ENCODE results near the gene MZB1.

The MZB1 gene

DNA sequence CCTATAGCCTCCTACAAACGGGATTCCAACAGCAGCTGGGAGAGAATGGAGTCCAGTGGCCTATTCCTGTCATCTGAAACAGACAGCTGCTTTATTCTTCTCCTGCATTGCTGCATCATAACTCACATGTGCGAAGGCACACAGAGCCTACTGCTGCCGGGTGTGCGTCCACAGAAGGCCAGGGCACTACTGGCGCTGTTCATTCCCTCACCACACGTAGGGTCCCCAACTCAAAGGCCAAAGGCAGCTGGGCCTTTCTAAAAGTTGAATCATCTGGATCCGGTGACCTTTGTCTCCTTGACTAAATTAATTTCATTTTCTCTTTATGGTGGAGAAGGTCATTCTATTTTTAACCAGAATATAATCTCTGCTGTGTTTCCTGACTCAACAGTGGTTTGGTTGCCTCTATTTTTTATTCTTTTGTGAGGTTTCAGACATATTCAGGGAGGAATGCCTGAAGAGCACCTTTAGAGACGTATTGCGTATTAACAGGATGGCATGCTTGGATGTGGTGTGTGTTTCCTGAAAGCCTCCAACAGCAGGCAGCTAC, 24.9 kb upstream of the MZB1 start:
- no peak for TF ChIP-seq EZH2 (IDR thresholded peaks at IDR 0.05; ENCODE audit: borderline replicate concordance, low read depth, low read length, severe bottlenecking)
- TF ChIP-seq CTCF (IDR thresholded peaks at IDR 0.05; ENCODE audit: borderline replicate concordance, extremely low read depth, low read length, poor library complexity, severe bottlenecking): no peak
- Histone ChIP-seq H3K36me3 (ENCODE audit: insufficient read depth, low read length) (peaks cover 20% of the 10 kb centered on the region; the same call in 1 of the 2 replicates), H3K79me2 (ENCODE audit: insufficient read depth, low read length) (no peaks in the 10 kb centered on the region), H3K4me3 (ENCODE audit: low read depth in 1 of 2, low read length in 2 of 2) (no peak overlapping the region), H3K27me3 (ENCODE audit: insufficient read depth, low read length, poor library complexity) (no peaks in the 10 kb centered on the region), H3K4me1 (ENCODE audit: insufficient read depth, low read length) (peaks cover 27% of the 10 kb centered on the region), H3K9ac (ENCODE audit: low read depth, low read length) (no peak overlapping the region), H3K27ac (ENCODE audit: low read length) (no peak overlapping the region; the same call in 1 of the 2 replicates), H3K9me3 (ENCODE audit: insufficient read depth, low read length, severe bottlenecking) (no peaks in the 10 kb centered on the region), H3K4me2 (ENCODE audit: insufficient read depth, low read length) (no peak overlapping the region), H2AFZ (ENCODE audit: low read depth, low read length) (no peak overlapping the region), H4K20me1 (ENCODE audit: insufficient read depth, low read length) (no peaks in the 10 kb centered on the region)
- no peak for DNase-seq
- ATAC-seq (ENCODE audit: insufficient read depth, low read depth): no peak

- no peak overlapping the region for H2AFZ ChIP-seq (ENCODE audit: low read depth, low read length)
- no peaks in the 10 kb centered on the region for H3K79me2 ChIP-seq (ENCODE audit: insufficient read depth, low read length)
- ATAC-seq (ENCODE audit: insufficient read depth, low read depth) (no peak), DNase-seq (no peak)
- no peak overlapping the region for H3K27ac ChIP-seq (ENCODE audit: low read length)
- H3K9me3 ChIP-seq (ENCODE audit: insufficient read depth, low read length, severe bottlenecking): no peaks in the 10 kb centered on the region
- no peak overlapping the region for H3K4me3 ChIP-seq (ENCODE audit: low read depth in 1 of 2, low read length in 2 of 2)
- H3K9ac ChIP-seq (ENCODE audit: low read depth, low read length): no peak overlapping the region
- TF ChIP-seq CTCF (IDR thresholded peaks at IDR 0.05; ENCODE audit: borderline replicate concordance, extremely low read depth, low read length, poor library complexity, severe bottlenecking) (no peak), EZH2 (IDR thresholded peaks at IDR 0.05; ENCODE audit: borderline replicate concordance, low read depth, low read length, severe bottlenecking) (no peak)
- H3K36me3 ChIP-seq (ENCODE audit: insufficient read depth, low read length): peaks cover 14% of the 10 kb centered on the region; the same call in 1 of the 2 replicates
- no peak overlapping the region for H3K4me2 ChIP-seq (ENCODE audit: insufficient read depth, low read length)
- no peaks in the 10 kb centered on the region for H3K27me3 ChIP-seq (ENCODE audit: insufficient read depth, low read length, poor library complexity)
- H4K20me1 ChIP-seq (ENCODE audit: insufficient read depth, low read length): no peaks in the 10 kb centered on the region
- peaks cover 27% of the 10 kb centered on the region for H3K4me1 ChIP-seq (ENCODE audit: insufficient read depth, low read length)
These were observed 24.2 kb upstream of the MZB1 start for GRCh38 chr5:139413963-139414362.

- Histone ChIP-seq H3K9me3 (ENCODE audit: insufficient read depth, low read length, severe bottlenecking) (no peaks in the 10 kb centered on the region), H3K4me2 (ENCODE audit: insufficient read depth, low read length) (no peak overlapping the region), H4K20me1 (ENCODE audit: insufficient read depth, low read length) (no peaks in the 10 kb centered on the region), H3K36me3 (ENCODE audit: insufficient read depth, low read length) (0 out of 2 replicates have a peak, but pooled peaks cover 7% of the 10 kb centered on the region), H3K4me1 (ENCODE audit: insufficient read depth, low read length) (peaks cover 27% of the 10 kb centered on the region), H3K4me3 (ENCODE audit: low read depth in 1 of 2, low read length in 2 of 2) (no peak overlapping the region), H3K27ac (ENCODE audit: low read length) (no peak overlapping the region), H2AFZ (ENCODE audit: low read depth, low read length) (no peak overlapping the region), H3K9ac (ENCODE audit: low read depth, low read length) (no peak overlapping the region), H3K79me2 (ENCODE audit: insufficient read depth, low read length) (no peaks in the 10 kb centered on the region), H3K27me3 (ENCODE audit: insufficient read depth, low read length, poor library complexity) (no peaks in the 10 kb centered on the region)
- TF ChIP-seq CTCF (IDR thresholded peaks at IDR 0.05; ENCODE audit: borderline replicate concordance, extremely low read depth, low read length, poor library complexity, severe bottlenecking) (no peak), EZH2 (IDR thresholded peaks at IDR 0.05; ENCODE audit: borderline replicate concordance, low read depth, low read length, severe bottlenecking) (no peak)
- ATAC-seq (ENCODE audit: insufficient read depth, low read depth) (no peak), DNase-seq (no peak)
These were observed 23.4 kb upstream of the MZB1 start for GRCh38 chr5:139413153-139413552.

Measured in DND-41 (cell line).